ENCODE results near the gene TPST2. TPM values are rescaled to one million over a fixed set of nuclear protein-coding genes. Genes with fewer than 3 reads are reported as not detected.

Gene TPST2
- total and polyA plus RNA-seq, 8 donors: 91.4 to 534 (median 175) TPM

DNA sequence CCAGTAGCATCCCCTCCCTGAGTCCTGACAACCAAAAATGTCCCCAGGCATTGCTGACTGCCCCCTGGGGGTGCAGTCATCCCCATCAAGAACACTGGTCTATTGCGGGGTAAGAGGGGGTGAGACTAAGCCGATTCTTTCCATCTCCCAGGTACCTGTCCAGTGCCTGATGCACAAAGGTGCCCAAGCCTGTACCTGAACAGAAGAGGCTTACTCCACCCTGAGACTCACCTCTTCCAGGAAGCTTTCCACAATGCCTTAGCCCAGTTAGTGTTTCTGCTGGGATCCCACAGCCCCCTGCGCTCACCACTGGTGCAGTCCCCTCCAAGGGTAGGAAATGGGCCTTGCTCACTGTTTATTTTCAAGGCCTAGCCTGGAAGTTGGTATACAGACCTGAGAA is 22.9 kb downstream of the TPST2 start:
- intact Hi-C loops (cut with DNase I): no loop called here
- DNase-seq (no peak), ATAC-seq (no peak), FAIRE-seq (no peak)
- no peak overlapping the region for H3K4me3 ChIP-seq
- no peaks in the 10 kb centered on the region for H3K27me3 ChIP-seq
- 91 to 98% methylated on average over 3 of the region's 3 CpGs for WGBS, 2 donors
- H3K27ac ChIP-seq: no peak overlapping the region
- peaks cover 0 to 7% (median 4%) of the 10 kb centered on the region in 3 donors for H3K4me1 ChIP-seq
- no peaks in the 10 kb centered on the region for H3K36me3 ChIP-seq
- no peaks in the 10 kb centered on the region for H3K9me3 ChIP-seq
- TF ChIP-seq, protein P1, sequence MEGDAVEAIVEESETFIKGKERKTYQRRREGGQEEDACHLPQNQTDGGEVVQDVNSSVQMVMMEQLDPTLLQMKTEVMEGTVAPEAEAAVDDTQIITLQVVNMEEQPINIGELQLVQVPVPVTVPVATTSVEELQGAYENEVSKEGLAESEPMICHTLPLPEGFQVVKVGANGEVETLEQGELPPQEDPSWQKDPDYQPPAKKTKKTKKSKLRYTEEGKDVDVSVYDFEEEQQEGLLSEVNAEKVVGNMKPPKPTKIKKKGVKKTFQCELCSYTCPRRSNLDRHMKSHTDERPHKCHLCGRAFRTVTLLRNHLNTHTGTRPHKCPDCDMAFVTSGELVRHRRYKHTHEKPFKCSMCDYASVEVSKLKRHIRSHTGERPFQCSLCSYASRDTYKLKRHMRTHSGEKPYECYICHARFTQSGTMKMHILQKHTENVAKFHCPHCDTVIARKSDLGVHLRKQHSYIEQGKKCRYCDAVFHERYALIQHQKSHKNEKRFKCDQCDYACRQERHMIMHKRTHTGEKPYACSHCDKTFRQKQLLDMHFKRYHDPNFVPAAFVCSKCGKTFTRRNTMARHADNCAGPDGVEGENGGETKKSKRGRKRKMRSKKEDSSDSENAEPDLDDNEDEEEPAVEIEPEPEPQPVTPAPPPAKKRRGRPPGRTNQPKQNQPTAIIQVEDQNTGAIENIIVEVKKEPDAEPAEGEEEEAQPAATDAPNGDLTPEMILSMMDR (IDR thresholded peaks at IDR 0.05): no peak

DNA sequence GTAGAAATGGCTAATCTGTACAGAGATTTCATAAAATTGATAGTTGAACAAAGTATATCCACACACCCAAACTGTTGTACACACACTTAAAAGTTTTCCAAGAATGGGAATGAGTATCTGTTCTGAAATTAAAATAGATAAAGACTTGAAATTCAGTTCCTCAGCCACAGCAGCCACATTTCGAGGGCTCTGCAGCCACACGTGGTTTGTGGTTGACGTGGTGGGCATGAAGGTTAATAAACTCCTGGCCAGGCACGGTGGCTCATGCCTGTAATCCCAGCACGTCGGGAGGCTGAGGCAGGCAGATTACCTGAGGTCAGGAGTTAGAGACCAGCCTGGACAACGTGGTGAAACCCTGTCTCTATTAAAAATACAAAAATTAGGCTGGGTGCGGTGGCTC is 24.0 kb downstream of the TPST2 start:
- TF ChIP-seq, protein P1 (IDR thresholded peaks at IDR 0.05): no peak
- WGBS, 2 donors: 68 to 72% methylated on average over 8 of the region's 8 CpGs

DNA sequence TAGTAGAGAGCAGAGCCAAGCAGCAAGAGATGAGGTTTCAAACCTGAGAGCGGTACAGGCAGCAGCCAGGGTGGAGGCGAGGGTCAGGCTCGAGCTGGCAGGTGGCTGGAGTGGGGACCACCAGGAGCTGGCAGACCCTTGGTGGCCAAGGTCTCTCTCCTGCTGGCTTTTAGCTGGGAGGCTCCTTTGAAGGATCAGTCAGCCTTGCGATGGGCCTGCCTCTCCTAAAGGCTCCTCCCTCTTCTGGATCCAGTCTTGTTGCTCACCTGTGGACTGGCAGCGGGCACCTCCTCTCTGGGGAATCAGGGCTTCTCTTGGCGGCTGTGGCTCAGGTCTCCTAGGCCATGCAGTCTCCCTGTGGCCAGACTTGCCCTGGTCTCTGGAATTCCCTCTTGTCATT is 24.8 kb downstream of the TPST2 start:
- Histone ChIP-seq H3K27me3 (no peaks in the 10 kb centered on the region), H3K4me1 (peaks cover 0 to 9% (median 4%) of the 10 kb centered on the region in 3 donors), H3K9me3 (no peaks in the 10 kb centered on the region), H3K36me3 (no peaks in the 10 kb centered on the region), H3K27ac (peak overlapping the region; percentile 53 to 89 (median 73)), H3K4me3 (peak overlapping the region; percentile 47 to 59 (median 54))
- DNase-seq (peak; percentile 75 to 86 (median 78)), FAIRE-seq (no peak), ATAC-seq (peak; percentile 64 to 80 (median 72))
- TF ChIP-seq, protein P1 (IDR thresholded peaks at IDR 0.05): no peak
- intact Hi-C loops (cut with DNase I): no loop called here
- WGBS, 2 donors: 47 to 55% methylated on average over 6 of the region's 6 CpGs

More for the DNA sequence above, 24.0 kb downstream of the TPST2 start:
- H3K36me3 ChIP-seq: no peaks in the 10 kb centered on the region
- H3K4me3 ChIP-seq: no peak overlapping the region
- DNase-seq: no peak
- ATAC-seq: no peak
- no peak for FAIRE-seq
- H3K4me1 ChIP-seq: peaks cover 0 to 7% (median 4%) of the 10 kb centered on the region in 3 donors
- no peaks in the 10 kb centered on the region for H3K27me3 ChIP-seq
- intact Hi-C loops (cut with DNase I): no loop called here
- peak overlapping the region in 2 of 4 donors; percentile 86 to 89 for H3K27ac ChIP-seq
- no peaks in the 10 kb centered on the region for H3K9me3 ChIP-seq

DNA sequence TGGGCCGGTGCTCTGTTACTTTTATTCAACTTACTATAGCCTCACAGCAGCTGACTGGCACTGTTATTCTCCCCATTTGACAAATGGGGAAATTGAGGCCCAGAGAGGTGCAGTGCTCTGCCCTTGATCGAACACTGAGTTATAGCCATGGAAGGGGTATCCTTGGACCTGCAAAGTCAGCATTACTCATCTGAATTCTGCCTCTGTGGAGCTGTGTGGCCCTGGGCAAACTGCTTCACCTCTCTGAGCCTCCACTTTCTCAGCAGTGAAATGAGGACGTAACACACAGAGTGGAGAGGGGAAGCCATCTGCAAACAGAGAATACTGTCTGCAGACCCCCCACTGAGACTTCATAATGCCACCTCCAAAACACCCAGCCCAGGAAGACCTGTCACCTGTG is 25.3 kb downstream of the TPST2 start:
- intact Hi-C loops (cut with DNase I): no loop called here
- 45 to 48% methylated on average over 3 of the region's 3 CpGs for WGBS, 2 donors
- TF ChIP-seq, protein P1 (IDR thresholded peaks at IDR 0.05): no peak
- H3K4me3 ChIP-seq: peak overlapping the region; percentile 47 to 59 (median 54)
- no peaks in the 10 kb centered on the region for H3K27me3 ChIP-seq
- no peaks in the 10 kb centered on the region for H3K36me3 ChIP-seq
- no peaks in the 10 kb centered on the region for H3K9me3 ChIP-seq
- ATAC-seq (no peak), DNase-seq (no peak), FAIRE-seq (no peak)
- peak overlapping the region; percentile 53 to 89 (median 73) for H3K27ac ChIP-seq
- H3K4me1 ChIP-seq: peaks cover 0 to 13% (median 4%) of the 10 kb centered on the region in 3 donors

DNA sequence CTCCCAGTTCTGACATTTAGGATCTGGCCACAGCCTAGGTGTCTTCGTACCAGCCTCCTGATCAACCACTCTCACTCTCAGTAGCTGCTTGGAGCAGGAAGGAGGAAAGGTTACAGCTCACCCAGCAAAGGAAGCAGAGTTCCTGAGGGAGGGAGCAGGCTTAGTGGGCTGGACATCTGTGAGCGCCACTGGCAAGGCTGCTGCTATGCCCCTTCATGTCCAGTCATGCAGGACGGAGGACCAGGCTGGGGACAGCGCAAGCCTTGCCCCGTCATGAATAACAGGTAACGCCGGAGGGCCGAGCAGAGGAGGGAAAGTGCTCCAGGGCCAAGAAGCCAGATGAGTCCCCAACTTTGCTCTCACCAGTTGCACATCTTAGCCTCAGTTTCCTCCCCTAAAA is 25.8 kb downstream of the TPST2 start:
- Histone ChIP-seq H3K9me3 (no peaks in the 10 kb centered on the region), H3K36me3 (no peaks in the 10 kb centered on the region), H3K27ac (peak overlapping the region; percentile 4 to 89 (median 73)), H3K4me3 (peak overlapping the region; percentile 47 to 59 (median 54)), H3K4me1 (peaks cover 4 to 17% (median 5%) of the 10 kb centered on the region in 3 donors), H3K27me3 (no peaks in the 10 kb centered on the region)
- TF ChIP-seq, protein P1 (IDR thresholded peaks at IDR 0.05): no peak
- 31 to 42% methylated on average over 8 of the region's 8 CpGs for WGBS, 2 donors
- no peak for FAIRE-seq
- peak in 2 of 6 donors; percentile 50 to 79 for DNase-seq
- ATAC-seq: peak; percentile 25 to 40 (median 31)
- intact Hi-C loops (cut with DNase I): no loop called here

All from pancreas (tissue), 10 donors.